GM12892 (cell line): Measurements from ENCODE around the gene CR1.

ENCODE experiments used
- POLR2A ChIP-seq: IDR thresholded peaks from 2 replicates; pipeline ENCODE4 v1.6.1; 2011; ENCODE audit warnings: low read depth, low read length, control low read depth
- POLR2AphosphoS5 ChIP-seq: IDR thresholded peaks from 2 replicates; pipeline ENCODE4 v1.6.1; 2011; ENCODE audit warnings: low read depth, low read length, control low read depth

DNA sequence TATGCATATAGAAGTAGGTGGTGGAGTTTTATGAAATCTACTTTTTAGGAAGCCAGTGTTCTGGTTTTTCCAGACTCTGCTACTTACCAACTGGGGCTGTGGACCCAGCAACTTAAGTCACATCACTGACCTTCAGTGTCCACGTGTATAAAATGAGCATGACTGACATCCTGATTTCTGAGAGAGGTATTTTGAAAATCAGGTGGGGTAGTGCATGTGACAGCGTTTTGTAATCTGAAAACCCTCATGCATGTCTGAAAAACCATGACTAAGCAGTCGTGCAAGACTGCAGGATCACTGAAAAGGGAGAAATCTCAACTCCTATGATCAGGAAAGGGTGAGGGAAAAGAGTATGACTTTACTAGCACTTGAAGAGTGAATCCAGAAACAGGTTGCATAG lies 175.0 kb downstream of the CR1 start:
- no peak for TF ChIP-seq POLR2A
- TF ChIP-seq POLR2AphosphoS5: no peak
